ENCODE results near the gene GADD45G.

GADD45G gene

GRCh38 chr9:89654025-89654662 is 49.3 kb downstream of the GADD45G start:
- DNase-seq (ENCODE audit: low spot score): no peak

GRCh38 chr9:89655056-89655989 is 50.5 kb downstream of the GADD45G start:
- no peak for DNase-seq (ENCODE audit: low spot score)
